PC-9 (cell line): Measurements from ENCODE around the gene CFAP97. TPM values are rescaled to one million over a fixed set of nuclear protein-coding genes. Genes with fewer than 3 reads are reported as not detected.
A peak's percentile ranks its signal among the peaks of the same experiment; 100 is the strongest.

Source experiments
- BruUV-seq: library from RNA; stranded (reverse); fragments of 400-500 nt; replicated peaks from 2 replicates; lab custom pipeline; 2021; lab: Mats Ljungman, UMichigan
- CTCF ChIA-PET: fragments of 300-600 bp; sonication (Branson Sonifier 250); formaldehyde crosslinking; loops from one replicate; lab custom pipeline; 2022; ENCODE audit warnings: antibody characterized with exemption; lab: Charles Lee
- POLR2A ChIA-PET: fragments of 300-600 bp; sonication (Branson Sonifier 250); formaldehyde crosslinking; loops from one replicate; lab custom pipeline; 2022; ENCODE audit warnings: antibody characterized with exemption; ENCODE audit not compliant: unreplicated experiment; lab: Charles Lee
- DNase-seq, 2 experiments: peaks; one replicate each; pipeline versions ENCODE4 v3.0.0 to v3.0.0-alpha.2; 2015 to 2022; ENCODE audit warnings: mixed read lengths in 1 of 2
- H2AFZ ChIP-seq: fragments of 200-600 bp; sonication (generic); 2 replicates; pipeline ENCODE4 v1.8.1; 2017; ENCODE audit warnings: antibody characterized with exemption
- H3F3A ChIP-seq: fragments of 200-600 bp; sonication (generic); 2 replicates; pipeline ENCODE4 v1.8.1; 2017; ENCODE audit warnings: antibody characterized with exemption, mild to moderate bottlenecking, low read depth; ENCODE audit not compliant: insufficient read depth
- H3K27ac ChIP-seq: fragments of 200-600 bp; sonication (generic); 2 replicates; pipeline ENCODE4 v1.6.1; 2016; ENCODE audit warnings: mixed run types
- H3K27me3 ChIP-seq: fragments of 200-600 bp; sonication (generic); 2 replicates; pipeline ENCODE4 v1.6.1; 2016; ENCODE audit warnings: low read depth, mixed run types; ENCODE audit not compliant: insufficient read depth
- H3K36me3 ChIP-seq: fragments of 200-600 bp; sonication (generic); 2 replicates; pipeline ENCODE4 v1.6.1; 2016; ENCODE audit warnings: low read depth, mixed run types
- H3K4me1 ChIP-seq: fragments of 200-600 bp; sonication (generic); replicated peaks from 2 replicates; pipeline ENCODE4 v1.6.1; 2016; ENCODE audit warnings: mixed run types; ENCODE audit not compliant: insufficient read depth
- H3K4me2 ChIP-seq: fragments of 200-600 bp; sonication (generic); 2 replicates; pipeline ENCODE4 v1.6.1; 2017; ENCODE audit warnings: mixed run types
- H3K4me3 ChIP-seq: fragments of 200-600 bp; sonication (generic); 2 replicates; pipeline ENCODE4 v1.6.1; 2016; ENCODE audit warnings: mixed run types
- H3K79me2 ChIP-seq: fragments of 200-600 bp; sonication (generic); 2 replicates; pipeline ENCODE4 v1.6.1; 2017; ENCODE audit warnings: low read depth, mixed run types
- H3K9me2 ChIP-seq: fragments of 200-600 bp; sonication (generic); 2 replicates; pipeline ENCODE4 v1.8.1; 2017; ENCODE audit warnings: mild to moderate bottlenecking; ENCODE audit not compliant: insufficient read depth
- H3K9me3 ChIP-seq: fragments of 200-600 bp; sonication (generic); 2 replicates; pipeline ENCODE4 v1.8.1; 2016; ENCODE audit warnings: low read depth; ENCODE audit not compliant: insufficient read depth
- H4K20me1 ChIP-seq: fragments of 200-600 bp; sonication (generic); 2 replicates; pipeline ENCODE4 v1.8.1; 2017; ENCODE audit not compliant: insufficient read depth
- CTCF ChIP-seq: fragments of 200-600 bp; sonication (generic); conservative IDR thresholded peaks from 2 replicates; pipeline ENCODE4 v1.6.1; 2017; ENCODE audit warnings: mixed run types, antibody characterized with exemption, mild to moderate bottlenecking, moderate library complexity
- EZH2 ChIP-seq: fragments of 200-600 bp; sonication (generic); IDR thresholded peaks from 2 replicates; pipeline ENCODE4 v1.8.0; 2017; ENCODE audit warnings: antibody characterized with exemption, low read depth
- intact Hi-C: fragments of 100-400 bp; cut with micrococcal nuclease; formaldehyde crosslinking; loops from one replicate; pipeline ENCODE4 v1.10.0; 2022; ENCODE audit not compliant: unreplicated experiment
- total RNA-seq: library from RNA; stranded (reverse); gene quantifications from 2 replicates; pipeline ENCODE4 v1.2.3, GENCODE V29; 2021

Gene CFAP97
- total RNA-seq, 1 experiment from 2014 or later: 48.2 TPM

GRCh38 chr4:185128272-185129119, 75.3 kb downstream of the CFAP97 start:
- no peak overlapping the region for H2AFZ ChIP-seq
- no peaks in the 10 kb centered on the region; the same call in 1 of the 2 replicates for H3K27me3 ChIP-seq
- POLR2A ChIA-PET: no interaction called here

GRCh38 chr4:185127021-185127925, 76.5 kb downstream of the CFAP97 start:
- H2AFZ ChIP-seq: no peak overlapping the region
- H3F3A ChIP-seq: no peaks in the 10 kb centered on the region
- H3K79me2 ChIP-seq: no peaks in the 10 kb centered on the region
- H4K20me1 ChIP-seq: 0 out of 2 replicates have a peak, but pooled peaks cover 5% of the 10 kb centered on the region
- no TSS peak for BruUV-seq
- peak in 1 of 2 experiments; percentile 10 for DNase-seq
- ChIA-PET CTCF (interaction anchor here (0.6 kb wide), 1 partner anchor 250 kb away, joined by 3 read pairs; no protein-coding TSS in a partner anchor), POLR2A (no interaction called here)
- no peak overlapping the region for H3K27ac ChIP-seq
- H3K4me2 ChIP-seq: no peak overlapping the region
- H3K9me3 ChIP-seq: no peaks in the 10 kb centered on the region
- H3K9me2 ChIP-seq: no peaks in the 10 kb centered on the region
- H3K36me3 ChIP-seq: no peaks in the 10 kb centered on the region
- H3K27me3 ChIP-seq: no peaks in the 10 kb centered on the region; the same call in 1 of the 2 replicates
- TF ChIP-seq EZH2: no peak
- TF ChIP-seq CTCF: no peak
- no peak overlapping the region for H3K4me3 ChIP-seq
- intact Hi-C loops: no loop called here
- peaks cover 7% of the 10 kb centered on the region; the same call in 1 of the 2 replicates for H3K4me1 ChIP-seq

More at GRCh38 chr4:185128272-185129119, 75.3 kb downstream of the CFAP97 start:
- Histone ChIP-seq H3F3A (no peaks in the 10 kb centered on the region), H3K4me1 (no peaks in the 10 kb centered on the region), H3K4me2 (peak overlapping the region; percentile 56), H3K36me3 (no peaks in the 10 kb centered on the region), H3K79me2 (no peaks in the 10 kb centered on the region), H3K4me3 (peak overlapping the region; percentile 14; the same call in 1 of the 2 replicates), H3K9me3 (no peaks in the 10 kb centered on the region), H3K27ac (no peak overlapping the region), H3K9me2 (no peaks in the 10 kb centered on the region), H4K20me1 (no peaks in the 10 kb centered on the region)
- no peak for TF ChIP-seq EZH2
- no peak for TF ChIP-seq CTCF
- DNase-seq: peak in 1 of 2 experiments; percentile 19
- intact Hi-C loops: no loop called here
- BruUV-seq: no TSS peak
- CTCF ChIA-PET: no interaction called here

- Histone ChIP-seq H3K79me2 (no peaks in the 10 kb centered on the region), H3K27me3 (no peaks in the 10 kb centered on the region; the same call in 1 of the 2 replicates), H2AFZ (no peak overlapping the region), H3K9me3 (no peaks in the 10 kb centered on the region), H4K20me1 (0 out of 2 replicates have a peak, but pooled peaks cover 5% of the 10 kb centered on the region), H3K27ac (no peak overlapping the region), H3K9me2 (no peaks in the 10 kb centered on the region), H3K4me3 (no peak overlapping the region), H3F3A (no peaks in the 10 kb centered on the region), H3K36me3 (no peaks in the 10 kb centered on the region), H3K4me1 (peaks cover 7% of the 10 kb centered on the region; the same call in 1 of the 2 replicates), H3K4me2 (no peak overlapping the region)
- intact Hi-C loops: no loop called here
- POLR2A ChIA-PET: interaction anchor here (0.5 kb wide), 1 partner anchor 836 kb away, joined by 3 read pairs; no protein-coding TSS in a partner anchor
- CTCF ChIA-PET: interaction anchor here (0.6 kb wide), 1 partner anchor 10 kb away, joined by 8 read pairs; no protein-coding TSS in a partner anchor
- DNase-seq: no peak
- no TSS peak for BruUV-seq
- TF ChIP-seq EZH2: no peak
- TF ChIP-seq CTCF: no peak
Observed at GRCh38 chr4:185124006-185124405, 79.8 kb downstream of the CFAP97 start.
